OCI-LY7 (cell line): ENCODE results near the gene BUB3. TPM values are rescaled to one million over a fixed set of nuclear protein-coding genes. Genes with fewer than 3 reads are reported as not detected.
A peak's percentile ranks its signal among the peaks of the same experiment; 100 is the strongest.

Source experiments
- BruUV-seq: library from RNA; stranded (reverse); fragments of 400-500 nt; replicated peaks from 2 replicates; lab custom pipeline; 2021; lab: Mats Ljungman, UMichigan
- CTCF ChIA-PET: fragments of 300-600 bp; sonication (Branson Sonifier 250); formaldehyde crosslinking; loops from one replicate; lab custom pipeline; 2022; ENCODE audit warnings: antibody characterized with exemption; ENCODE audit not compliant: unreplicated experiment; lab: Charles Lee
- POLR2A ChIA-PET: fragments of 300-600 bp; sonication (Branson Sonifier 250); formaldehyde crosslinking; loops from one replicate; lab custom pipeline; 2022; ENCODE audit warnings: antibody characterized with exemption; lab: Charles Lee
- DNase-seq: peaks from one replicate; pipeline ENCODE4 v3.0.0-alpha.2; 2015; ENCODE audit warnings: low spot score
- H2AFZ ChIP-seq: fragments of 200-600 bp; sonication (generic), shearing (Covaris generic); 2 replicates; pipeline ENCODE4 v1.6.1; 2014; ENCODE audit warnings: mild to moderate bottlenecking, antibody characterized with exemption, low read length, moderate library complexity
- H3K27ac ChIP-seq: fragments of 200-600 bp; sonication (generic); 2 replicates; pipeline ENCODE4 v1.5.1; 2014; ENCODE audit warnings: mixed run types, low read depth, mild to moderate bottlenecking, moderate library complexity, low read length, inconsistent platforms; ENCODE audit not compliant: poor library complexity, severe bottlenecking
- H3K36me3 ChIP-seq: fragments of 200-600 bp; sonication (generic); 2 replicates; pipeline ENCODE4 v1.6.1; 2014; ENCODE audit warnings: mild to moderate bottlenecking, antibody characterized with exemption, low read length, moderate library complexity, mixed read lengths; ENCODE audit not compliant: insufficient read depth
- H3K4me1 ChIP-seq: fragments of 200-600 bp; sonication (generic); 2 replicates; pipeline ENCODE4 v1.5.1; 2014; ENCODE audit warnings: mild to moderate bottlenecking, low read length; ENCODE audit not compliant: insufficient read depth, poor library complexity, severe bottlenecking
- H3K4me2 ChIP-seq: fragments of 200-600 bp; sonication (generic); 2 replicates; pipeline ENCODE4 v1.6.1; 2014; ENCODE audit warnings: mild to moderate bottlenecking, low read length
- H3K4me3 ChIP-seq: fragments of 200-600 bp; sonication (generic); 2 replicates; pipeline ENCODE4 v1.5.1; 2014; ENCODE audit warnings: mild to moderate bottlenecking, low read depth, low read length; ENCODE audit not compliant: poor library complexity, severe bottlenecking
- H3K79me2 ChIP-seq: fragments of 200-600 bp; sonication (generic); 2 replicates; pipeline ENCODE4 v1.6.1; 2016; ENCODE audit warnings: low read depth, mild to moderate bottlenecking, low read length, moderate library complexity, mixed read lengths; ENCODE audit not compliant: insufficient read depth
- H3K9me2 ChIP-seq: fragments of 200-600 bp; sonication (generic); 2 replicates; pipeline ENCODE4 v1.6.1; 2016; ENCODE audit warnings: mild to moderate bottlenecking, low read length, mixed read lengths; ENCODE audit not compliant: insufficient read depth
- H3K9me3 ChIP-seq: fragments of 200-600 bp; sonication (generic); 2 replicates; pipeline ENCODE4 v1.6.1; 2014; ENCODE audit warnings: mild to moderate bottlenecking, mixed run types, low read length, mixed read lengths
- H4K20me1 ChIP-seq: fragments of 200-600 bp; sonication (generic); 2 replicates; pipeline ENCODE4 v1.6.1; 2014; ENCODE audit warnings: mild to moderate bottlenecking, antibody characterized with exemption, low read length, moderate library complexity, mixed read lengths; ENCODE audit not compliant: insufficient read depth
- CTCF ChIP-seq: fragments of 200-600 bp; sonication (generic); conservative IDR thresholded peaks from 2 replicates; pipeline ENCODE4 v1.5.1; 2014; ENCODE audit warnings: mild to moderate bottlenecking, antibody characterized with exemption, low read length, moderate library complexity, mixed read lengths
- EZH2phosphoT487 ChIP-seq: fragments of 200-600 bp; sonication (generic); IDR thresholded peaks from 2 replicates; pipeline ENCODE4 v1.6.1; 2018; ENCODE audit warnings: low read depth, borderline replicate concordance, mild to moderate bottlenecking, mixed run types, antibody characterized with exemption, low read length, moderate library complexity, mixed read lengths
- intact Hi-C: fragments of 100-400 bp; cut with micrococcal nuclease; formaldehyde crosslinking; loops from one replicate; pipeline ENCODE4 v1.10.0; 2022; ENCODE audit not compliant: unreplicated experiment
- total RNA-seq, 2 experiments: library from RNA; depleted of rRNA in 1 of 2; stranded (reverse); fragments of >200 nt in 1 of 2; shearing (Covaris generic) in 1 of 2; gene quantifications; 2 replicates each; pipeline ENCODE4 v1.2.3, GENCODE V29; 2014 to 2022

BUB3 gene
- total RNA-seq, 2 experiments from 2014 or later = 312 to 526 TPM

- H3K4me3 ChIP-seq = peak overlapping the region; percentile 92
- H2AFZ ChIP-seq = no peak overlapping the region
- no peak for TF ChIP-seq EZH2phosphoT487
- H4K20me1 ChIP-seq = peaks cover 58% of the 10 kb centered on the region
- no peak overlapping the region for H3K27ac ChIP-seq
- peaks cover 73% of the 10 kb centered on the region for H3K4me1 ChIP-seq
- BruUV-seq = no TSS peak
- H3K79me2 ChIP-seq = peaks cover 79% of the 10 kb centered on the region
- intact Hi-C loops = loop anchor here (10.0 kb wide), 1 partner anchor 782 kb away; the partner anchor contains the start of gene PLEKHA1
- ChIA-PET CTCF (no interaction called here), POLR2A (interaction anchor here (1.6 kb wide), 1 partner anchor 8 kb away, joined by 9 read pairs; no protein-coding TSS in a partner anchor)
- H3K9me2 ChIP-seq = no peaks in the 10 kb centered on the region
- H3K36me3 ChIP-seq = peaks cover 76% of the 10 kb centered on the region
- peak overlapping the region; percentile 72 for H3K4me2 ChIP-seq
- H3K9me3 ChIP-seq = no peaks in the 10 kb centered on the region
- DNase-seq = no peak
These were observed 3.0 kb downstream of the BUB3 start for GRCh38 chr10:123157210-123157609.

- H3K4me2 ChIP-seq = peak overlapping the region; percentile 72
- peak overlapping the region; percentile 92 for H3K4me3 ChIP-seq
- H3K27ac ChIP-seq = peak overlapping the region; percentile 69
- no peak for DNase-seq
- ChIA-PET CTCF (no interaction called here), POLR2A (interaction anchor here (0.6 to 1.4 kb wide), 2 partner anchors 9 to 209 kb away, joined by 3 to 4 read pairs; no protein-coding TSS in a partner anchor)
- H4K20me1 ChIP-seq = peaks cover 61% of the 10 kb centered on the region
- H2AFZ ChIP-seq = no peak overlapping the region
- no peaks in the 10 kb centered on the region for H3K9me2 ChIP-seq
- no peaks in the 10 kb centered on the region for H3K9me3 ChIP-seq
- TF ChIP-seq EZH2phosphoT487 (no peak), CTCF (no peak)
- peaks cover 94% of the 10 kb centered on the region for H3K79me2 ChIP-seq
- H3K36me3 ChIP-seq = peaks cover 91% of the 10 kb centered on the region
- H3K4me1 ChIP-seq = peaks cover 68% of the 10 kb centered on the region
- intact Hi-C loops = loop anchor here (10.0 kb wide), 1 partner anchor 784 kb away; the partner anchor contains the start of gene PLEKHA1
- no TSS peak for BruUV-seq
These were observed 4.5 kb downstream of the BUB3 start for GRCh38 chr10:123158682-123159081.

DNA sequence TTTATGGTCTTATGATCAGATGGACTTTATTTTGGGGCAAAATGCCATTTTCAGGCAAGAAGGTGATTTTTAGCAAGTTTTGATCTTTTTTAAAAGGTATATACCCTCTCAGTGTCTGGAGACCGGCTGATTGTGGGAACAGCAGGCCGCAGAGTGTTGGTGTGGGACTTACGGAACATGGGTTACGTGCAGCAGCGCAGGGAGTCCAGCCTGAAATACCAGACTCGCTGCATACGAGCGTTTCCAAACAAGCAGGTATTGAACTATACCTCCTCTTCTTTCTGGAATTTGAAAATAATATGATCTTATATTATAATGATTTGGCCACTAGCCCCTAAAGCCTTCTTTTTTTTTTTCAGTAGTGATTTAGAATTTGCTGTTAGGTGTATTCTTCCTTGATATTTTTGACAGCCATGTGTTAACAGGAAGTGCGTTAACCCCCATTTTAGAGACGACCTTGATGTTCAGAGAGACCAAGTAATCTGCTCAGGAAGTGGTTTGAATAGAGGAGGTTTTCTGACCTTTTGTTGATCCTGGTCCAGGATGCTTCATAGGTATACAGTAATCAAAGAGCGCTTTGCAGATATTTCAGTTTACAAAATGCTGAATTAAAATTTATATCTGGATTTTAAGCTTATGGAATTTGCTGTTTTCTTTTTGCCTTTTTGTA lies 6.2 kb downstream of the BUB3 start:
- Histone ChIP-seq H3K27ac (peak overlapping the region; percentile 69), H3K4me1 (peaks cover 66% of the 10 kb centered on the region), H3K36me3 (peaks cover 100% of the 10 kb centered on the region), H3K4me3 (peak overlapping the region; percentile 92), H3K9me3 (no peaks in the 10 kb centered on the region), H3K79me2 (peaks cover 100% of the 10 kb centered on the region), H4K20me1 (peaks cover 66% of the 10 kb centered on the region), H2AFZ (no peak overlapping the region), H3K9me2 (no peaks in the 10 kb centered on the region), H3K4me2 (peak overlapping the region; percentile 72)
- no TSS peak for BruUV-seq
- TF ChIP-seq CTCF (no peak), EZH2phosphoT487 (no peak)
- intact Hi-C loops = no loop called here
- POLR2A ChIA-PET = interaction anchor here (1.9 kb wide), 1 partner anchor 9 kb away, joined by 9 read pairs; no protein-coding TSS in a partner anchor
- CTCF ChIA-PET = no interaction called here
- peak; percentile 73 for DNase-seq
